GM18511 (cell line): ENCODE data around the gene MIA.
"Not testable (repeated sequence)": the region's sequence is repeated elsewhere in the genome, so short reads cannot be mapped to it uniquely, and the experiment has no call there.

Experiments used
- ATAC-seq: cut with Tn5 transposase; IDR thresholded peaks from one replicate; pipeline ENCODE4 v1.9.1; 2021; ENCODE audit warnings: mild to moderate bottlenecking, moderate library complexity; ENCODE audit not compliant: unreplicated experiment

The MIA gene

DNA sequence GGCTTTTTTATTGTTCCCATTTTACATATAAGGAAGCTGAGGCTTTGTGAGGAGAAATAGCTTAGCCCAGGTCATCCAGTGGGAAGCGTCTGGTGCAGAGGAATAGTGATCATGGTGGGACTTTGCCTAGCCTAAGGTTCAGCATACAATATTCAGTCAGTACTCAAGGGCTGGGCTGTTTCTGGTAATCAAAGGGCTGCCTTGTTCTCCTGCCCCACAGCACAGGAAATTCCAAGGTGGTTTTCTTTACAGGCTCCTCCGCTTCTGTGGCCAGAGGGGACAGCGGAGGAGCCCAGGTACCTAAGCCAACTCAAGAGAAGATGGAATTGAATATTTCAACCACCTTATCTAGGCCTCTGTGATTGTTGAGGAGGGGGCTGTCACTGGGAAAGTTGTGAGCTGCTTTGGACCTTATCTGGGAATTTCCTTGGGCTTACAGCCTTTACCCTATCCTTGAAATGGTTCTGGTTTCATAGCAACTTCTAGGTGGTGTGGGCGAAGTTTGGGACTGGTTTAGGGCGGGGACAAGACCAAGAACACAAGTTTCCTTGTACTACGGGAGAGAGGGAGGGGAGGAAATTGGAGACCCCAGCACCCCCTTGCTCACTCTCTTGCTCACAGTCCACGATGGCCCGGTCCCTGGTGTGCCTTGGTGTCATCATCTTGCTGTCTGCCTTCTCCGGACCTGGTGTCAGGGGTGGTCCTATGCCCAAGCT is at the start of gene MIA:
Gene MIA (plus strand): TSS at position 606 of the 716 bp plus-strand sequence. CDS start 22 bp downstream, at position 628.
- no peak for ATAC-seq

GRCh38 chr19:40726279-40726678 is 49.0 kb upstream of the MIA start:
- ATAC-seq = no peak

- ATAC-seq = not testable (repeated sequence)
These were observed 45.3 kb upstream of the MIA start for GRCh38 chr19:40730065-40730464.

DNA sequence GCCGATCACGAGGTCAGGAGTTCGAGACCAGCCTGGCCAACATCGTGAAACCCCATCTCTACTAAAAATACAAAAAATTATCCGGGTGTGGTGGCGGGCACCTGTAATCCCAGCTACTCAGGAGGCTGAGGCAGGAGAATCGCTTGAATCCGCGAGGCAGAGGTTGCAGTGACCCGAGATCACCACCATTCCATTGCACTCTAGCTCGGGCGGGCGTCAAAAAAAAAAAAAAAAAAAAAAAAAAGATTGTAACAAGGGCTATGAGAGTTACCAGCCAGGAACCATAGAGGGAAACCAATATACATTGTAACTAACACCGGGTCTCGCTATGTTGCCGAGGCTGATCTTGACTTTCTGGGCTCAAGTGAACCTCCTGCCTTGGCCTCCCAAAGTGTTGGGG is 43.0 kb upstream of the MIA start:
- ATAC-seq = not testable (repeated sequence)

- no peak for ATAC-seq
These were observed 42.2 kb upstream of the MIA start for GRCh38 chr19:40733149-40733548.

- ATAC-seq = no peak
These were observed 40.1 kb upstream of the MIA start for GRCh38 chr19:40735013-40735771.

- no peak for ATAC-seq
These were observed 38.7 kb upstream of the MIA start for GRCh38 chr19:40736661-40737060.

DNA sequence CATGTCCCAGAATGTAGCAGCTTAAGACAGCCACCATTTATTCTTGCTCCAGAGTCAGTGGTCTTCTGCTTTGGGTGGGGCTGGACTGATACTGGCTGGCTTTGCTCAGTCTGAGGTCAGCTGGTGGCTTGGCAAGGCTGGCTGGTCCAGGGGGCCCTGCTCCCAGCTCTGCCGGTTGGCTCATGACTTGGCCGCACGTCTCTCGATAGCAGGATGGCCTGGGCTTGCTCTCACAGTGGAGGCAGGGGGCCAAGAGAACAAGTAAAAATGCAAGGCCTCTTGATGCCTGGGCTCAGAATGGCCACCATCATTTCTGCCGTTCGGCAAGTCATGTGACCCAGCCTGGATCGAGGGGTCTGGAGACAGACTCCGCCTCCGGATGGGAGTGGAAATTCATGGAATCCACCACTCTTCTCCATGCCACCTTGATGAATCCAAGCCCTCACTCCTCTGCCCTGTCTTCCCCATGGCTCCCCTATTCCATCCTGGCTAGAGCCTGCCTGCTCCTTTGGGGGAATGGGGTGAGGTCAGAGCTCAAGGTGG is 38.1 kb upstream of the MIA start:
- no peak for ATAC-seq

DNA sequence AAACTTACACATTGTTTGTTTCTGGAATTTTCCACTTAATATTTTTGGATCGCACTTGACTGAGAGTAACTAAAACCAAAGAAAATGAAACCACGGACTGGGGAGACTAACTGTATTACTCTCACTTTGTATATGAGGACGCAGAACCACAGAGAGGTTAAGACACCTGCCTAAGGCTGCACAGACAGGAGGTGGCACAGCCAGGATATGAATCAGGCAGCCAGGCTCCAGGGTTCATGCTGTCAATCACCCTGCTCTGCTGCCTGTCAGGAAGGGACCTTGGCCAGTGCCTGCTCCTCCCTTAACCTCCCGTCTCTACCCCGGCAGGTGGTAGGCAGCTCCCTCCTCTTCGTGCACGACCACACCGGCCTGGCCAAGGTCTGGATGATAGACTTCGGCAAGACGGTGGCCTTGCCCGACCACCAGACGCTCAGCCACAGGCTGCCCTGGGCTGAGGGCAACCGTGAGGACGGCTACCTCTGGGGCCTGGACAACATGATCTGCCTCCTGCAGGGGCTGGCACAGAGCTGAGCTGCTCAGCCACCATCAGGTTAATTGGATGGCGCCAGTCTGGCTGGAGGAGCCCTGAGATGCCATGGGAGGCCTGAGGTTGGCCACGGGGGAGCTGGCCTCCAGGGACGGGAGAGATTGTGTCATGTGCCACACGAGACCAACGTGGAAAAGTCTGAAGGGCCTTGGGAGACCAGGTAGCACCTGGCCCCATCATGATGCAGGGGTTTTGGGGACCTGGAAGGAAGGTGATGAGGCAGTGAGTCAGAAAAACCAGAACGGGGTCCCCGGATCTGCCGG is 36.1 kb upstream of the MIA start:
- no peak for ATAC-seq

GRCh38 chr19:40739871-40740703 is 35.2 kb upstream of the MIA start:
- ATAC-seq = no peak

DNA sequence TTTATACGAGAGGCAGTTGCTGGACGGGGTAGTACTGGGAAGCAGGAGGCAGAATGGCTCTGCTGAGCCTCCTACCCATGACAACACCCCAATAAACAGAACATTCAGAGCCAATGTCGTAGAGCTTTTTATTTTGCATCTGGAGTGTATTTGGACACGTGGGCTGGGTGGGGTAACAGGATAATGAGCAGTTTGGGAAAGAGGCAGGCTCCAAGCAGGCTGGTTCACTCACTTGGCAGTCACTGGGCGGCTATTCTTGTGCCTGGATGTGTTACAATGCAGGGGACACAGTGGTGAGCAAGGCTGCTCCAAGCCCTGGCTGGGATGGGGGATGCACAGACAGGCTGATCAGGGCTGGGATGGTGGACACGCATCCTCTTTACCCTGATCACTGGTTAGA is 34.6 kb upstream of the MIA start:
- ATAC-seq = no peak

DNA sequence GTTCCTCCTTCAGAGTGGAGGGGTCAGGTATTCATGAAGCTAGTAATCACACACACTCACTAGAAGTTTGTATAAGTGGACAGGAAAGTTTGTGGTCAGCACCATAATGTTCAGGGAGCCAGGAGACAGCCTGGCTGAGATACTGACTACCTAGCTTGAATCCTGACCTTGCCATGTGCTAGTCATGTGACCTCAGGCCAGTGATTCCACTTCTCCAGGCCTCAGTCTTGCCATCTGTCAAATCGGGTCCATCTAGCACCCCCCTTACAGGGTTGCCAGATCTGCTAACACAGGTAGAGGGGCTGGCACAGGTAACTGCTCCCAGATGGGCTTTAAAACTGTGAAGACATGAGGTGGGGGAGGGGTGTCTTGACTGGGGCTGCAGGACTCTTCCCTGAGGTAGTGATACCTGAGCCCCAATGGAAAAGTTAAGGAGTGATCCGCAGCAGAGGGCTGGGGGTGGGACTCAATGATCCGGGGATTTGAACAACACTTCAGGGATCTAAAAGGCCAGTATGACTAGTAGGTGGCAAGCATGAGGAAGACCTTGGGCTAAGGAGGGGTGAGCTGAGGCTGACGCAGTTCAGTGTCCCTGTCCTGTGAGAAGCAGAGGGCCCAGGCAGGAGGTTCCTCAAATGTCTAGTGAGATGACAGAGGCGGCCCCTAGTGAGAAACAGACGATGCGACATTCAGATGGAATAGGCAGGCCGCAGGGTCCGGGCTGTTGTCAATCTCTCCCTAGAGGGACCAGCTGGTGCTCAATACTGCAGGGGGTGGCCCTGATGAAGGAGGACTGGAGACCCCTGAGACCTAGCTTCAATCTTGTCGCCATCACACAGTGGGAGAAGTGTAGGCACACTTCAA is 33.6 kb upstream of the MIA start:
- no peak for ATAC-seq

DNA sequence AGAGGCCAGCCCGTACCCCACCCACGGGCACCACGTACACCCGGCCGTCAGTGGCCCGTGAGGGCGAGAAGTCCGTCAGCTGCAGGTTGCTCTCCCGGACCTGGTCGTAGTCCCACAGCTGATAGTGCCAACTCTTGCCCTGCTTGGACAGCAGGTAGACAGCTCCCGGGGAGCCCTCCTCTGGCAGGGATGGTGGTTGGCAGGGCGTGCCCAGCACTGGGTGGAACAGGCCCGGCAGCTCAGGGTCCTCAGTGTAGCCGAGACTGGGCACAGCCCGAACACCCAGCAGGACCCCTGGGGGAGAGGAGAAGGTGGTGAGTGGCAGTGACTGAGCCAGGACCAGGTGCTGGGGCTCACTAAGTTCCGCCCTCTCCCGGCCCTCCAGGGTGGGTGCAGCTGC is 32.8 kb upstream of the MIA start:
- ATAC-seq = no peak

DNA sequence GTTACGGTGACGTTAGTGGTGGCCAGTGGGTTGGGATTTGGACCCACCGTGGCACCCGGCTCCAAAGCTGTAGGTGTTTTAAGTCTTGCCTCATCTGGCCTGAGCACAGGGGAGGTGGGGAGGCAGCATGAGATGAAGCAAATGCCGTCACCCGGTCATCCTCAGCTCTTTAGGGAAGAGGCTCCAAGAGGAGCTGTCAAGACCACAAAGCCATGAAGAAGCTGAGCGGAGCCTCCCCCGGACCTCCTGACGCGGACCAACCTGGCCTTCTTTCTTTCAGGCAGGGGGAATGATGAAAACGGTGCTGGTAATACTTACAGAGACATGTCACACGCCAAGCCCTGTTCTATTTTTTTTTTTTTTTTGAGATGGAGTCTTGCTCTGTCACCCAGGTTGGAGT is 32.4 kb upstream of the MIA start:
- ATAC-seq = no peak

- no peak for ATAC-seq
These were observed 31.4 kb upstream of the MIA start for GRCh38 chr19:40743926-40744325.

DNA sequence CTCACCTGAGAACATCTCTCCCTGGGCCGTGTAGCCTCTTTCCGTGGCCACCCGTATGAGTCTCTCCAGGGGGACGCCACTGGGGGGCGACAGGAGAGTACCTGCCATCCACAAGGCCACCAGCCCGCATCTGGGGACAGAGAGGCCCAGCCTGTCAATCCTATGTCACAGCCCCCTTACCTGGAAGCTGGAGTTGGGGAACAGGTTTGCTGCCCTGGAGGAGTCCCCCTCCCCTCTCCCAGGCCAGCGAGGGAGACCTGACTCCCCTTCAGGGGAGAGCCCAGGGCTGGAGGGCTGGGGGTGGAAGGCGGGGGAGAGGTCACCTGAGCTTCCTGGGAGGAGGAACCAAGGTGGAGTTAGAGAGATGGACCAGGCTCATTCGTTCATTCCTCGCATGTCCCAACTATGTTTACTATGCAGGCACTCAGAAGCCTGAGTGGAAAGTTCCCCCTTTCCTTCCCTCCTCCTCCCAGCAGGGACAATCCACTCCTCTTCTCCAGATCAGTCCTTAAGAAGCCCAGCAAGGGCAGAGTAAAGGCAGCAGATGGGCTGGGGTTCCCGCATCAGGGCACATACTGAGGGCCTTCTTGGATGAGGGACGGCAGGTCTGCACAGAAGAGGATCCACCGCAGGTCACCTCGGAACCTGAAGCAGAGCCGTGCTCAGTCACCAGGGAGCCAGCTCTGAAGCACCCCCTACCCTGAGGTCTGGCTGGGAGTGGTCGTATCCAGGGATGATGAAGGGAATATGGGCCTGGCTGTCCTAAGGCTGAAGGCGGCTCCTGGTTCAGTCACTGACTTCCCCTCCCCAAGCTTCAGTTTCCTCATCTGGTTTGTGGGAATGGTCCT is 30.5 kb upstream of the MIA start:
- no peak for ATAC-seq

- ATAC-seq = no peak
These were observed 29.9 kb upstream of the MIA start for GRCh38 chr19:40745402-40745780.

DNA sequence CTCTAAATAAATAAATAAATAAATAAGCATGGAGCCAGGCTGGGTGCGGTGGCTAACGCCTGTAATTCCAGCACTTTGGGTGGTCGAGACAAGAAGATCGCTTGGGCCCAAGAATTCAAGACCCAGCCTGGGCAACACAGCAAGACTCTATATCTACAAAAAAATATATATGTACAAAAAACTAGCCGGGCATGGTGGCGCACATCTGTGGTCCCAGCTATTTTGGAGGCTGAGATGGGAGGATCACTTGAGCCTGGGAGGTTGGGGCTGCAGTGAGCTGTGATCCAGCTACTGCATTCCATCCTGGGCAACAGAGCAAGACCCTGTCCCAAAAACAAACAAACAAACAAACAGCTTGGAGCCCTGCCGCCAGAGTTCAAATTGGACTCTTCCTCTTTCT is 27.8 kb upstream of the MIA start:
- no peak for ATAC-seq
